ENCODE measurements around the gene GSTO1.

Gene GSTO1

DNA sequence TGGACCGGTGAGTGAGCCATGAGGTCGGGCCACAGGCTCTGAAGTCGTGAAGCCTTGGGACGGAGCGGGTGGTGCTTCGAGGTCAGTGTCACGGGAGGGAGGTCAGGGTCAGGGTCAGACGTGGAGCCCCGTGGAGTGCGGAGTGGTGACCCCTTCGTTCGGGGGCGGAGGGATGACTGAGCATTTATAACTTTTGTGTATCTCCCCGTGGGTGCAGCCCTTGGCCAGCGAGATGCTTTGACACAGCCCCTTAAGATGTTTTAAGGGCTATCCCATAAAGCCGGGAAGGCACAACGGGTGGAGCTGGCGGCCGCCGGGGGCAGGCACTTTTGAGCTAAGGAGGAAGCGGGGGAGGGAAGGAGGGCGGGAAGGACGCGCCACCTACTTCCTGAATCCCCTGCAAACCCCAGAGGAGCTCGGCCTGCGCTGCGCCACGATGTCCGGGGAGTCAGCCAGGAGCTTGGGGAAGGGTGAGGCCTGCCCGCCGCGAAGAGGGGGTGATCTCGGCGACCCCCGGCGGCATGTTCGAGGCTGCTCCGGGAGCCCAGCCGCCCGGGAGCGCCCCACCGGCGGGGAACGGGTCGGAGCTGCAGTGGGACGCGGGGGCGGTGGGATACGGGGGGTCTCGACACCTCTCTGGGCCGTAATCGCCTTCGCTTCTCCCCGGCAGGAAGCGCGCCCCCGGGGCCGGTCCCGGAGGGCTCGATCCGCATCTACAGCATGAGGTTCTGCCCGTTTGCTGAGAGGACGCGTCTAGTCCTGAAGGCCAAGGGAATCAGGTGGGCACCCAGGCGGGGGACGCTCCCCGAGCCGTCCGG is at the start of gene GSTO1:
GSTO1 (plus strand) TSS at position 400 of the 818 bp plus-strand sequence; CDS start at position 437, 37 bp downstream.
- Histone ChIP-seq H3K36me3 (ENCODE audit: insufficient read depth, low read length) (peaks cover 26% of the 10 kb centered on the region), H3K4me1 (ENCODE audit: insufficient read depth, low read length) (peaks cover 19% of the 10 kb centered on the region), H3K9me3 (ENCODE audit: low read length) (no peaks in the 10 kb centered on the region), H3K4me3 (ENCODE audit: low read depth in 1 of 2, low read length in 2 of 2) (peak within 1 kb of the TSS; percentile 38 to 84), H3K27me3 (ENCODE audit: control insufficient read depth in 1 of 2, insufficient read depth in 2 of 2, low read length in 2 of 2) (no peaks in the 10 kb centered on the region), H3K27ac (ENCODE audit: low read depth, low read length) (peak within 1 kb of the TSS; percentile 83), H3K9ac (ENCODE audit: low read length) (peak within 1 kb of the TSS; percentile 89)

DNA sequence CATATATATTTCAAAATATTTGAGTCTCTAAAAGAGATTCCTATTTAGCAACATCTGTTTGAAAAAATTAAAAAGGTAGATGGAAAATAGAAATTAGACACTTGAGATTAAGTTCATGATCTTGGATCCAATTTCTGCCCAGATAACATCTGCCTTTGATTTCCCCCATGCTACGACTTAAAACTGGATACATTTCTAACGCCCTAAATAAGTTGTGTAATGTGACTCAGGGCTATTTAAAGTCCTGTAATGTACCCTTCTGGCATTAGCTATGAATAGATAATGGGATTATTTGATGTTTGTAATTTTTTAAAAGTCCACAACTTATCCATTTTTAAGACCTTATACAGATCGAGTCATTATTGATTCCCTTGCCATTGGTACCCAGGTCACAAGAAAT is 46.0 kb upstream of the GSTO1 start:
- Histone ChIP-seq H3K9ac (ENCODE audit: low read length) (no peak overlapping the region), H3K27me3 (ENCODE audit: control insufficient read depth in 1 of 2, insufficient read depth in 2 of 2, low read length in 2 of 2) (no peaks in the 10 kb centered on the region), H3K4me1 (ENCODE audit: insufficient read depth, low read length) (no peaks in the 10 kb centered on the region), H3K36me3 (ENCODE audit: insufficient read depth, low read length) (no peaks in the 10 kb centered on the region), H3K9me3 (ENCODE audit: low read length) (no peaks in the 10 kb centered on the region), H3K27ac (ENCODE audit: low read depth, low read length) (no peak overlapping the region), H3K4me3 (ENCODE audit: low read depth in 1 of 2, low read length in 2 of 2) (no peak overlapping the region)

DNA sequence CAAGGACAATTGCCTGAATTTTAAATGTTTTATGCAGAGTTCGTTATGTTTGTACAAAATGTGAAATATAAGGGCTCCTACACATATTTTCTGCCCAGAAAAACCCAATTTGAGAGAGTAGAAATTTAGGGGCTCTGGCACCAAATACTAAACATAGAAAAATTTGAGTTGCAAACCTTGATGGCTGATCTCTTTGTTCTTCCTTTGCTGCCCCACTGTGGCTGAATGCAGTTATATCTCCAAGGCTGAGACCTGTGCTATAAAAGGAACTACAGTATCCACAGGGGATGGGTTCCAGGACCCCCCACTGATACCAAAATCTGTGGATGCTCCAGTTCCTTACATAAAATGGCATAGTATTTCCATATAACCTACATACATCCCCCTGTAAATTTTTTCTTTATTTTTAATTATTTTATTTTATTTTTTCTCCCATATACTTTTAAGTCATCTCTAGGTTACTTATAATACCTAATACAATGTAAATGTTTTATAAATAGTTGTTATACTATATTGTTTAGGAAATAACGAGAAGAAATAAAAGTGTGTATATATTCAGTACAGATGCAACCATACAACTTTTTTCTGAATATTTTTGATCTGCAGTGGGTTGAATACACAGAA is 45.0 kb upstream of the GSTO1 start:
- H3K4me3 ChIP-seq (ENCODE audit: low read depth in 1 of 2, low read length in 2 of 2), result no peak overlapping the region
- H3K4me1 ChIP-seq (ENCODE audit: insufficient read depth, low read length), result no peaks in the 10 kb centered on the region
- H3K27me3 ChIP-seq (ENCODE audit: control insufficient read depth in 1 of 2, insufficient read depth in 2 of 2, low read length in 2 of 2), result no peaks in the 10 kb centered on the region
- H3K9me3 ChIP-seq (ENCODE audit: low read length), result no peaks in the 10 kb centered on the region
- H3K9ac ChIP-seq (ENCODE audit: low read length), result no peak overlapping the region
- no peak overlapping the region for H3K27ac ChIP-seq (ENCODE audit: low read depth, low read length)
- no peaks in the 10 kb centered on the region for H3K36me3 ChIP-seq (ENCODE audit: insufficient read depth, low read length)

DNA sequence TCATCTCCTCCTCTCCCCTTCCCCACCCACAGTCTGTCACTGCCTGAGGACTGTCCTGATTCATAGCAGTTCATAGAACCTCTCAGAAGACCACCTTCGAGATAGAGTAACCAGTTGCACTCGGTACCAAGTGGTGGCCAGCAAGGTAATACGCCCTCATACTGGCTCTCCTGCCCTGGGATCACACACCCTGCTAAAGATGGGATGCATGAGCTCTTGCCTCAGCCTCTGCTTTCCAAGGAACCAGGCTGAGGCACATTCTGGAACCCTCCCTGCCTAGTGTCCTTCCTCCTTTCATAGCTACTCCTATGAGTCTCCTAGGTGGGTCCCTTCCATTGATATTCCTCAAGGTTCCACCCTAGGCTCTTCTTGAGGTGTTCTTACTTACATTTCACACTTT is 38.1 kb upstream of the GSTO1 start:
- no peaks in the 10 kb centered on the region for H3K27me3 ChIP-seq (ENCODE audit: control insufficient read depth in 1 of 2, insufficient read depth in 2 of 2, low read length in 2 of 2)
- no peak overlapping the region for H3K4me3 ChIP-seq (ENCODE audit: low read depth in 1 of 2, low read length in 2 of 2)
- H3K36me3 ChIP-seq (ENCODE audit: insufficient read depth, low read length), result no peaks in the 10 kb centered on the region
- H3K27ac ChIP-seq (ENCODE audit: low read depth, low read length), result no peak overlapping the region
- H3K4me1 ChIP-seq (ENCODE audit: insufficient read depth, low read length), result no peaks in the 10 kb centered on the region
- no peaks in the 10 kb centered on the region for H3K9me3 ChIP-seq (ENCODE audit: low read length)
- H3K9ac ChIP-seq (ENCODE audit: low read length), result no peak overlapping the region

GRCh38 chr10:104218751-104219150 is 35.9 kb upstream of the GSTO1 start:
- no peaks in the 10 kb centered on the region for H3K4me1 ChIP-seq (ENCODE audit: insufficient read depth, low read length)
- no peak overlapping the region for H3K9ac ChIP-seq (ENCODE audit: low read length)
- no peaks in the 10 kb centered on the region for H3K27me3 ChIP-seq (ENCODE audit: control insufficient read depth in 1 of 2, insufficient read depth in 2 of 2, low read length in 2 of 2)
- no peaks in the 10 kb centered on the region for H3K36me3 ChIP-seq (ENCODE audit: insufficient read depth, low read length)
- H3K4me3 ChIP-seq (ENCODE audit: low read depth in 1 of 2, low read length in 2 of 2), result no peak overlapping the region
- no peaks in the 10 kb centered on the region for H3K9me3 ChIP-seq (ENCODE audit: low read length)
- no peak overlapping the region for H3K27ac ChIP-seq (ENCODE audit: low read depth, low read length)

- Histone ChIP-seq H3K9me3 (ENCODE audit: low read length) (no peaks in the 10 kb centered on the region), H3K9ac (ENCODE audit: low read length) (no peak overlapping the region), H3K27ac (ENCODE audit: low read depth, low read length) (no peak overlapping the region), H3K4me3 (ENCODE audit: low read depth in 1 of 2, low read length in 2 of 2) (no peak overlapping the region), H3K27me3 (ENCODE audit: control insufficient read depth in 1 of 2, insufficient read depth in 2 of 2, low read length in 2 of 2) (no peaks in the 10 kb centered on the region), H3K36me3 (ENCODE audit: insufficient read depth, low read length) (no peaks in the 10 kb centered on the region), H3K4me1 (ENCODE audit: insufficient read depth, low read length) (no peaks in the 10 kb centered on the region)
These were observed 34.2 kb upstream of the GSTO1 start for GRCh38 chr10:104220522-104220921.

- no peaks in the 10 kb centered on the region for H3K9me3 ChIP-seq (ENCODE audit: low read length)
- no peaks in the 10 kb centered on the region for H3K36me3 ChIP-seq (ENCODE audit: insufficient read depth, low read length)
- H3K4me1 ChIP-seq (ENCODE audit: insufficient read depth, low read length), result no peaks in the 10 kb centered on the region
- no peak overlapping the region for H3K9ac ChIP-seq (ENCODE audit: low read length)
- no peaks in the 10 kb centered on the region for H3K27me3 ChIP-seq (ENCODE audit: control insufficient read depth in 1 of 2, insufficient read depth in 2 of 2, low read length in 2 of 2)
- no peak overlapping the region for H3K4me3 ChIP-seq (ENCODE audit: low read depth in 1 of 2, low read length in 2 of 2)
- H3K27ac ChIP-seq (ENCODE audit: low read depth, low read length), result no peak overlapping the region
These were observed 31.4 kb upstream of the GSTO1 start for GRCh38 chr10:104223304-104223703.

DNA sequence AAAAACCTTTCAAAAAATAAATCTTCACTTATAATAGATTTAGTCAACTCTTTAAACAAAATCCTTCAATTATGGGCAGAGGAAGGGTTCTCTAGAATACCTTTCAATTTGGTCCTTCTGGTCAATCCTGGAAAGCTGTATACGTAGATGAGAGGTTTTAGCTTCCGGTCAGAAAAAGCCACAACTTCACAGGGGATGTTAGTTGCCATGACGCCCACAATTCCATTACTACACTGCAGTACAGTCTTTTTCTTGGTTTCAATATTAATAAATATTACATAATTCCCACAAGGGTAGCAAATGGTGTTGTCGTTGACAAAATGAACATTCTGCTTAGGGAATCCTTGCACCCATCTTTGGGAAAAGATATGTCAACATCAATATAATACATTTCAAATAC is 24.2 kb upstream of the GSTO1 start:
- H3K4me3 ChIP-seq (ENCODE audit: low read depth in 1 of 2, low read length in 2 of 2), result no peak overlapping the region
- no peaks in the 10 kb centered on the region for H3K27me3 ChIP-seq (ENCODE audit: control insufficient read depth in 1 of 2, insufficient read depth in 2 of 2, low read length in 2 of 2)
- no peak overlapping the region for H3K9ac ChIP-seq (ENCODE audit: low read length)
- no peaks in the 10 kb centered on the region for H3K36me3 ChIP-seq (ENCODE audit: insufficient read depth, low read length)
- H3K4me1 ChIP-seq (ENCODE audit: insufficient read depth, low read length), result peaks cover 3% of the 10 kb centered on the region
- no peaks in the 10 kb centered on the region for H3K9me3 ChIP-seq (ENCODE audit: low read length)
- no peak overlapping the region for H3K27ac ChIP-seq (ENCODE audit: low read depth, low read length)

DNA sequence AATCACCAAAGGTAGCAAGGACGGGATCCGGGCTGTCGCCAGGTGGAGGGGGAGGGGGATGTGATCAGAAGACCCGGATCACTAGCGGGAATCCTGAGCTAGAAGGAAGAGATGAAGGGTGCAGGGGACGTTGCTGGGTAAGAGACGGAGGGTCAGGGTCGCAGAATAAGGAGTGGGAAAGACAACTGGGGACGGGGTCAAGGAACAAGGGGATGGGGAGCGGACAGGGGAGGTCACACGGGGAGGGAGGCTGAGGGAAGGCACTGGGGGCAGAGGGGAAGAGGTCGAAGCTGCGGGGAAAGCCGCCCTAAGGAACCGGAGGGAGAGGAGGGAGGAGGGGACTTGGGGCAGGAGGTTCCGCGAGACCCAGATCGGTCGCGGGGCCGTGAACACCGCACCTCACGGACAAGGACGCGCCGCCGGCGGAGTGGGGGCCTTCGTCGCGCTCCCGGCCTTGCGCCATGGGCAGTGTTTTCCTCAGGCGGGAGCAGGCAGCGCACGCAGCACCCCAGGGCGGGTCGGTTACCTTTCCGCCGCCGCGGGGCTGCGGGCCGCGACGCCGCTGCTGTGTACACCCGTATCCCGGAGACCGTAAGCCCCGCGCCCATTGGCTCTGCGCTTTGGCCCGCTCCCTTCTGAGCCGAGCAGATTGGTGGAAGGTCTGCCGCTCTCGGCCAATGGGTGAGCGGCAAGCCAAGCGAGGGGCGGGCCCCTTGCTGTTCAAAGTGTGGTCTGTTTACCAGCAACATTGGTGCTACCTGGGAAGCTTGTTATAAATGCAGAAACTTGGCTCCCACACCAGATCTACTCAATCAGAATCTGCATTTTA is 22.7 kb upstream of the GSTO1 start, which contains the start of gene CFAP43:
CFAP43 (minus strand) TSS at position 581 of the 829 bp plus-strand sequence; CDS start at position 463, 118 bp downstream.
- Histone ChIP-seq H3K27me3 (ENCODE audit: control insufficient read depth in 1 of 2, insufficient read depth in 2 of 2, low read length in 2 of 2) (no peaks in the 10 kb centered on the region), H3K36me3 (ENCODE audit: insufficient read depth, low read length) (no peaks in the 10 kb centered on the region), H3K27ac (ENCODE audit: low read depth, low read length) (no peak within 1 kb of the TSS), H3K9ac (ENCODE audit: low read length) (no peak within 1 kb of the TSS), H3K4me3 (ENCODE audit: low read depth in 1 of 2, low read length in 2 of 2) (peak within 1 kb of the TSS; percentile 76 to 88), H3K4me1 (ENCODE audit: insufficient read depth, low read length) (peaks cover 3% of the 10 kb centered on the region), H3K9me3 (ENCODE audit: low read length) (no peaks in the 10 kb centered on the region)

- Histone ChIP-seq H3K36me3 (ENCODE audit: insufficient read depth, low read length) (no peaks in the 10 kb centered on the region), H3K27ac (ENCODE audit: low read depth, low read length) (no peak overlapping the region), H3K4me3 (ENCODE audit: low read depth in 1 of 2, low read length in 2 of 2) (peak overlapping the region; percentile 76 to 88), H3K4me1 (ENCODE audit: insufficient read depth, low read length) (peaks cover 3% of the 10 kb centered on the region), H3K9me3 (ENCODE audit: low read length) (no peaks in the 10 kb centered on the region), H3K9ac (ENCODE audit: low read length) (no peak overlapping the region), H3K27me3 (ENCODE audit: control insufficient read depth in 1 of 2, insufficient read depth in 2 of 2, low read length in 2 of 2) (no peaks in the 10 kb centered on the region)
These were observed 22.0 kb upstream of the GSTO1 start for GRCh38 chr10:104232613-104233102.

- H3K27me3 ChIP-seq (ENCODE audit: control insufficient read depth in 1 of 2, insufficient read depth in 2 of 2, low read length in 2 of 2), result no peaks in the 10 kb centered on the region
- no peak overlapping the region for H3K27ac ChIP-seq (ENCODE audit: low read depth, low read length)
- H3K4me3 ChIP-seq (ENCODE audit: low read depth in 1 of 2, low read length in 2 of 2), result no peak overlapping the region
- H3K4me1 ChIP-seq (ENCODE audit: insufficient read depth, low read length), result peaks cover 3% of the 10 kb centered on the region
- H3K9ac ChIP-seq (ENCODE audit: low read length), result no peak overlapping the region
- H3K36me3 ChIP-seq (ENCODE audit: insufficient read depth, low read length), result no peaks in the 10 kb centered on the region
- H3K9me3 ChIP-seq (ENCODE audit: low read length), result no peaks in the 10 kb centered on the region
These were observed 20.9 kb upstream of the GSTO1 start for GRCh38 chr10:104233817-104234216.

All from muscle layer of colon (tissue), 2 donors.